ENCODE results near the gene TMEM170B.
A peak's percentile ranks its signal among the peaks of the same experiment; 100 is the strongest.
"Not testable (repeated sequence)": the region's sequence is repeated elsewhere in the genome, so short reads cannot be mapped to it uniquely, and the experiment has no call there.

The TMEM170B gene

GRCh38 chr6:11532097-11532496 lies 5.5 kb upstream of the TMEM170B start:
- no peak for DNase-seq

DNA sequence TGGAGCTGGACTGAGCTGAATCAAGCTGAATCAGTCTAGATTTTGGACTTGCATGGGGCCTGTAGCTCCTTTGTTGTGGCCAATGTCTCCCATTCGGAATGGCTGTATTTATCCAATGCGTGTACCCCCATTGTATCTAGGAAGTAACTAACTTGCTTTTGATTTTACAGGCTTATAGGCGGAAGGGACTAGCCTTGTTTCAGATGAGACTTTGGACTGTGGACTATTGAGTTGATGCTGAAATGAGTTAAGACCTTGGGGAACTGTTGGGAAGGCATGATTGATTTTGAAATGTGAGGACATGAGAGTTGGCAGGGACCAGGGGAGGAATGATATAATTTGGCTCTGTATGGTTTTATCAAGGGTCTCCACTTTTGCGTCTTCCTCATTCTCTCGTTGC lies 3.0 kb upstream of the TMEM170B start:
- DNase-seq = no peak

- DNase-seq = no peak
Observed at GRCh38 chr6:11535801-11536230, 1.7 kb upstream of the TMEM170B start.

DNA sequence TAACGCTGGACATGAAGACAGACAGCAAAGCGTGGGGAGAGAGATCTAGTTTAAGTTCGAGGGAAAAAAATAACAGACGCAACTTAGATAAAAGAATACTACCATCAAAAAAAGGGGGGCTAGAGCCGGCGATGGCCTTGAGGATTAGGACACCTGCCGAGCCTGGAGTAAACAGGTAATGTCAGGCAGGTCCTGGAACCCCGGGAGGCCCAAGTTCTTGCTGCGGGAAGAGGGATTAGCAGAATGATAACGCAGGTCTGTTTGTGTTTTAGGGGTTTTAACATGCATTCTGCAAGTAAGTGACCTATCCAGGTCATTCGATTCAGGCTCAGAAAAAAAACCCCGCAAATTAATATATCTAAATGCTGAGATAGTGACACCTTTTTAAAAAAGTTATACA lies 754 bp upstream of the TMEM170B start:
- no peak for DNase-seq

GRCh38 chr6:11538052-11538818 lies 686 bp downstream of the TMEM170B start:
- peak; percentile 47 for DNase-seq

GRCh38 chr6:11538819-11539468 lies 1.4 kb downstream of the TMEM170B start:
- no peak for DNase-seq

GRCh38 chr6:11542863-11543262 lies 5.3 kb downstream of the TMEM170B start:
- DNase-seq = no peak

- no peak for DNase-seq
Observed at GRCh38 chr6:11543919-11544518, 6.5 kb downstream of the TMEM170B start.

GRCh38 chr6:11547846-11548245 lies 10.3 kb downstream of the TMEM170B start:
- DNase-seq = not testable (repeated sequence)

DNA sequence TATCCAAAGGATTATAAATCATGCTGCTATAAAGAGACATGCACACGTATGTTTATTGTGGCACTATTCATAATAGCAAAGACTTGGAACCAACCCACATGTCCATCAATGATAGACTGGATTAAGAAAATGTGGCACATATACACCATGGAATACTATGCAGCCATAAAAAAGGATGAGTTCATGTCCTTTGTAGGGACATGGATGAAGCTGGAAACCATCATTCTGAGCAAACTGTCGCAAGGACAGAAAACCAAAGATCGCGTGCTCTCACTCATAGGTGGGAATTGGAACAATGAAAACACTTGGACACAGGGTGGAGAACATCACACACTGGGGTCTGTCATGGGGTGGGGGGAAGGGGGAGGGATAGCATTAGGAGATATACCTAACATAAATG lies 11.0 kb downstream of the TMEM170B start:
- not testable (repeated sequence) for DNase-seq

GRCh38 chr6:11551053-11551452 lies 13.5 kb downstream of the TMEM170B start:
- no peak for DNase-seq

- no peak for DNase-seq
Observed at GRCh38 chr6:11552442-11552841, 14.9 kb downstream of the TMEM170B start.

DNA sequence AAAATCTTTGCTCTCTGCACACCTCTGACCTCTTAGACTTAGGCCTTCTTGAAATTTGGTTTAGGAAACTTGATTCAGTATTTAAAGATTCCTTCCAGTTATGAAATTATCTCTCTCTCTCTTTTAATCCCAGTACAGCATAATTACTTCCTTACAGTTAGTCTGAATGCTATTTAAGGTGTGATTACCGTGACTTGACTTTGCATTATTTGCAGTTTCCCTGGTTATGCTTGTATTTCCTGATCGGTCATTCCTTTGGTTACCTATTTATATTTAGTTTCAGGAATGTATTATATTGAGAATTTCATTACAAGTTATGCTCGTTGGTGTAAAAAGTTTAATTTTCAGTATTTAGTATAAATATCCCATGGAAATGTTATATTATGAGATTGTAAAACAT lies 16.3 kb downstream of the TMEM170B start:
- DNase-seq = no peak

- DNase-seq = no peak
Observed at GRCh38 chr6:11556309-11556708, 18.8 kb downstream of the TMEM170B start.

DNA sequence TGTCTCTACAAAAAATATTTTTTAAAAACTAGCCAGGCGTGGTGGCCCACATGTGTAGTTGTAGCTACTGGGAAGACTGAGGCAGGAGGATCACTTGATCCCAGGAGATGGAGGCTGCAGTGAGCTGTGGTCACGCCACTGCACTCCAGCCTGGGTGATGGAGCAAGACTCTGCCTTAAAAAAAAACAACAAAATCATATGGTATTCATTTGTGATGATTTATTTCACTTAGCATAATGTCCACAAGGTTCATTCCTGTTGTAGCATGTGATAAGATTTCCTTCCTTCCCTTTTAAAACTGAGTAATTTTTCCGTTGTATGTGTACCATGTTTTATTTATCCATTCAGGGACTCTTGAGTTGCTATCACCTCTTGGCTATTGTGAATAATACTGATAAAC lies 26.2 kb downstream of the TMEM170B start:
- no peak for DNase-seq

- no peak for DNase-seq
Observed at GRCh38 chr6:11566609-11567008, 29.1 kb downstream of the TMEM170B start.

DNA sequence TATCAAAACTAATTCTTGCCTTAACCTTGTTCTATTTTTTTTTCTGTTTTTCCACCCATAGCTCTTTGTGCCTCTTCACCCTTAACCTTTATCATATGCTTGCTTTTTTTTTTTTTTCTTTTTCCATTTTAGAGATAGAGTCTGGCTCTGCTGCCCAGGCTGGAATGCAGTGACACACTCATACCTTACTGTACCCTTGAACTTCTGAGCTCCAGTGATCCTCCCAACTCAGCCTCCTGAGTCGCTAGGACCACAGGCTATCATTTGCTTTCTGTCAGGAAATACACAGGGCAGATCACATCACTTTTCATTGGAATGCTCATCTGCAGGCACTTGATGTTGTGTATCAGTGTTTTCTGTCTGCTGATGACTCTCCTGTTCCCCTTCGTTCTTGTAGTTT lies 33.5 kb downstream of the TMEM170B start:
- DNase-seq = no peak

GRCh38 chr6:11575408-11576033 lies 38.0 kb downstream of the TMEM170B start:
- DNase-seq = no peak

- DNase-seq = no peak
Observed at GRCh38 chr6:11580686-11581405, 43.3 kb downstream of the TMEM170B start.

- DNase-seq = no peak
Observed at GRCh38 chr6:11584244-11584643, 46.7 kb downstream of the TMEM170B start.

DNA sequence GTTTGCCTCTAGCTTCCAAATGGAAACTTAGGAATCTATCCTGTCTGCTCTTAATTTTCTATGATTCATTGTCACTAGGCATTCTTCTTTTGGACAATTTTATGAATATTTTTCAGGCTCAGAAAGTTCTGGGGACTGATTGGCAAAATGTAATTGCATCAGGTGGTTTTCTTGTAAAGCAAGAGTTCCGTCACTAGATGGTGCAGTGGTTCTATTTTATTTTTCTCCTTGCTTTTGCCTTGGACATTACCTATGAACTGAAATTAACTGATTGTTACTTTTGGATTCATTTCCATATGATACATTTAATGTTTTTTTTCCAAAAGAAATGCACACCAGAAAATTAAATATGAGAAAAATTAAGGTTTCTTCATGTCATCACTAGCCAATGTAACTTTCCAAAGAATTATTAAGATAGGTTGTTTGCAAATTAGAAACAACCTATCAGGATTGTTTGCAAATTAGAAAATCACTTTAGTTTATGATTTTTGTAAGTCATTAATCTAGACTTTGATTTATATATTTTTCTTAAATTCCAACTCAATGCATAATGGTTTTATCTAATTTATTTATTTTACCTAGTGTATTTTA lies 48.0 kb downstream of the TMEM170B start:
- no peak for DNase-seq

GRCh38 chr6:11586117-11586516 lies 48.6 kb downstream of the TMEM170B start:
- DNase-seq = no peak

DNA sequence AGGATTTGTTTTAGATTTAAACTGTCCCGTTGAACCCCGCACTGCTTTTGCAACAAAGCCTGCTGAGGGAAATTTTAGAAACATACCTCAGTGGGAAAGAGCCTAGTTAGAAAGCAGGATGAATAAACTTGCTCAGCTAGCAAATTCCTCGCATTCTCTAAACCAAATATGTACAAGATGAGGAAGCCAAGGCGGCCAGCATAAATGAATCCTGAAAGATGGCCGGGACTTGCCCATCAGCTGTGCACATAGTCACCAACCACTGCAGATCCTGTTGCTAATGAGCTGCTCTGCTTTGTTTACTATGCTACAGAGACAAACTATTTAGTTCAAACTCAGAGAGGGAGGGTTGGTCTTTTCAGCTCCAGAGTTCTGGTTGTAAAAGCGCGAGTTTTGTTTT lies 49.0 kb downstream of the TMEM170B start:
- DNase-seq = no peak
